DOHH2 (cell line): Measurements from ENCODE around the gene NAA60.

ENCODE experiments used
- H3F3A ChIP-seq: fragments of 200-600 bp; sonication (generic), shearing (Covaris generic); 2 replicates; pipeline ENCODE4 v1.6.0; 2016; ENCODE audit warnings: antibody characterized with exemption, mild to moderate bottlenecking; ENCODE audit not compliant: control insufficient read depth, insufficient read depth
- H3K27ac ChIP-seq: fragments of 200-600 bp; sonication (generic); 2 replicates; pipeline ENCODE4 v1.5.1; 2014; ENCODE audit warnings: low read depth, mild to moderate bottlenecking, low read length, moderate library complexity
- H3K27me3 ChIP-seq: fragments of 200-600 bp; sonication (generic); 2 replicates; pipeline ENCODE4 v1.6.1; 2014; ENCODE audit warnings: mild to moderate bottlenecking, low read length, mixed read lengths; ENCODE audit not compliant: control insufficient read depth
- H3K36me3 ChIP-seq: fragments of 200-600 bp; sonication (generic); 2 replicates; pipeline ENCODE4 v1.6.1; 2014; ENCODE audit warnings: mild to moderate bottlenecking, low read length, moderate library complexity, mixed read lengths; ENCODE audit not compliant: control insufficient read depth
- H3K4me1 ChIP-seq: fragments of 200-600 bp; sonication (generic); 2 replicates; pipeline ENCODE4 v1.6.1; 2014; ENCODE audit warnings: mild to moderate bottlenecking, low read length, mixed read lengths; ENCODE audit not compliant: control insufficient read depth
- H3K4me2 ChIP-seq: fragments of 200-600 bp; sonication (generic); 2 replicates; pipeline ENCODE4 v1.6.0; 2014; ENCODE audit warnings: mild to moderate bottlenecking, low read length, moderate library complexity
- H3K4me3 ChIP-seq: fragments of 200-600 bp; sonication (generic); 2 replicates; pipeline ENCODE4 v1.5.1; 2014; ENCODE audit warnings: mild to moderate bottlenecking, low read length, mixed read lengths
- H3K79me2 ChIP-seq: fragments of 200-600 bp; sonication (generic); 2 replicates; pipeline ENCODE4 v1.6.1; 2014; ENCODE audit warnings: mild to moderate bottlenecking, low read length, mixed read lengths; ENCODE audit not compliant: control insufficient read depth
- H3K9me2 ChIP-seq: fragments of 200-600 bp; sonication (generic); replicated peaks from 2 replicates; pipeline ENCODE4 v1.6.1; 2014; ENCODE audit warnings: mild to moderate bottlenecking, low read length, mixed read lengths; ENCODE audit not compliant: control insufficient read depth
- H3K9me3 ChIP-seq: fragments of 200-600 bp; sonication (generic); 2 replicates; pipeline ENCODE4 v1.6.1; 2014; ENCODE audit warnings: antibody characterized with exemption, low read length, mixed read lengths; ENCODE audit not compliant: control insufficient read depth, insufficient read depth
- H4K20me1 ChIP-seq: fragments of 200-600 bp; sonication (generic); 2 replicates; pipeline ENCODE4 v1.6.0; 2014; ENCODE audit warnings: low read depth, mild to moderate bottlenecking, antibody characterized with exemption, low read length, moderate library complexity; ENCODE audit not compliant: control insufficient read depth, insufficient read depth
- EZH2phosphoT487 ChIP-seq: fragments of 200-600 bp; sonication (generic); IDR thresholded peaks from 2 replicates; pipeline ENCODE4 v1.6.1; 2017; ENCODE audit warnings: borderline replicate concordance, mild to moderate bottlenecking, antibody characterized with exemption, low read length, moderate library complexity, mixed read lengths
- TF ChIP-seq, protein P1 (sequence below): fragments of 200-600 bp; sonication (generic); IDR thresholded peaks from one replicate; pipeline ENCODE4 v1.5.1; 2014; ENCODE audit warnings: antibody characterized with exemption, mild to moderate bottlenecking, low read depth, low read length; ENCODE audit not compliant: poor library complexity, severe bottlenecking

The NAA60 gene

DNA sequence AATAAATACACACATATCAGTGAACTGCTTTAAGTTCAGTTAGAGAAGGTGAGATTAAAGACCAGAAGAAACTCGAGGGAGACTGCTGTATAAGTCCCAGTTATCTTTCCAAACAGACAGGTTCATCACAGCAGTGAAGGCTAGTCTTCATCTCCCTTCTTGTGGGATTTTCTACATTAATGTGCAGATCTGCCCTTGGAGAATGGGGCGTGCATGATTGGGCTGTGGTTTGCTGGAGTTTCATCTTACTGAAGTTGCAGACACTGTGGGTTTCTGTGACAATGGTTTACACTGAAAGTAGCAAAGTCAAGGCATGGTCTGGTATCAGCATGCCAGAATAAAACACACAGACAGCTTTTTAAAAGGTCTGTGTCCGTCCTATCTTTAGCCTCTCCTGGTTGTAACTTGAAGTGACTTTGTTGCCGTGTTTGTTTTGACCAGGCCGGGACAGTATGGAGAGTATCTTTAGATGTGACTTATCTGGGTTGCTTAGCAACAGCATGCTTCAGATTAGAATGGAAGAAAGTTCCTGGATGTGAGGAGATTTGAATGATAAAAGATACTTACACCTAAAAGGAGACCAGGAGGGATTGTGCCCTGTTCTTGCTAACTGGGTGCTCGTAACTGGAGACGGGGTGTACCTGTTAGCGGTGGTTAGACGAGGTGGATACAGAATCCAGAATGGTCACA, 16.1 kb downstream of the NAA60 start:
- TF ChIP-seq EZH2phosphoT487, result no peak
- TF ChIP-seq, protein P1, sequence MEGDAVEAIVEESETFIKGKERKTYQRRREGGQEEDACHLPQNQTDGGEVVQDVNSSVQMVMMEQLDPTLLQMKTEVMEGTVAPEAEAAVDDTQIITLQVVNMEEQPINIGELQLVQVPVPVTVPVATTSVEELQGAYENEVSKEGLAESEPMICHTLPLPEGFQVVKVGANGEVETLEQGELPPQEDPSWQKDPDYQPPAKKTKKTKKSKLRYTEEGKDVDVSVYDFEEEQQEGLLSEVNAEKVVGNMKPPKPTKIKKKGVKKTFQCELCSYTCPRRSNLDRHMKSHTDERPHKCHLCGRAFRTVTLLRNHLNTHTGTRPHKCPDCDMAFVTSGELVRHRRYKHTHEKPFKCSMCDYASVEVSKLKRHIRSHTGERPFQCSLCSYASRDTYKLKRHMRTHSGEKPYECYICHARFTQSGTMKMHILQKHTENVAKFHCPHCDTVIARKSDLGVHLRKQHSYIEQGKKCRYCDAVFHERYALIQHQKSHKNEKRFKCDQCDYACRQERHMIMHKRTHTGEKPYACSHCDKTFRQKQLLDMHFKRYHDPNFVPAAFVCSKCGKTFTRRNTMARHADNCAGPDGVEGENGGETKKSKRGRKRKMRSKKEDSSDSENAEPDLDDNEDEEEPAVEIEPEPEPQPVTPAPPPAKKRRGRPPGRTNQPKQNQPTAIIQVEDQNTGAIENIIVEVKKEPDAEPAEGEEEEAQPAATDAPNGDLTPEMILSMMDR, result no peak
- Histone ChIP-seq H3K9me3 (no peaks in the 10 kb centered on the region), H3K36me3 (no peaks in the 10 kb centered on the region; the same call in none of the 2 replicates), H3K9me2 (no peaks in the 10 kb centered on the region), H3K27ac (no peak overlapping the region), H3K4me3 (peak overlapping the region; percentile 93), H4K20me1 (no peaks in the 10 kb centered on the region), H3K79me2 (peaks cover 68% of the 10 kb centered on the region), H3F3A (peaks cover 5% of the 10 kb centered on the region), H3K4me1 (peaks cover 23% of the 10 kb centered on the region), H3K27me3 (no peaks in the 10 kb centered on the region), H3K4me2 (peak overlapping the region; percentile 92)

DNA sequence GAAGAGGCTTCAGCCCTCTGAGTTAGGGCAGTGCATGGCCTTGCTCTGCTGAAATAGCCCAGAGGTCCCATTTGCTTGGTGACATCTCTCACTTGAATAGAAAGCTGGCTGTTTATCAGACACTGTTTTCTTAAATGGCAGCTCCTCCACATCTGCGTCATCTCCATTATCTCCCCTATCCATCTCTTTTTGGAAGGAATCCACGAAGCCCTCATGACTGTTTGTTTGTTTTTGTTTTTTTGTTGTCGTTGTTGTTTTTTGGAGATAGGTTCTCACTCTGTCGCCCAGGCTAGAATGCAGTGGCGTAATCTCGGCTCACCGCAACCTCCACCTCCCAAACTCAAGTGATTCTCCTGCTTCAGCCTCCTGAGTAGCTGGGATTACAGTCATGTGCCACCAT, 16.6 kb downstream of the NAA60 start:
- H3K36me3 ChIP-seq, result no peaks in the 10 kb centered on the region; the same call in none of the 2 replicates
- peaks cover 72% of the 10 kb centered on the region for H3K79me2 ChIP-seq
- H3K9me2 ChIP-seq, result no peaks in the 10 kb centered on the region
- peak overlapping the region; percentile 92; the same call in 1 of the 2 replicates for H3K4me2 ChIP-seq
- H3K9me3 ChIP-seq, result no peaks in the 10 kb centered on the region
- no peak overlapping the region for H3K4me3 ChIP-seq
- H3K4me1 ChIP-seq, result peaks cover 23% of the 10 kb centered on the region
- no peak overlapping the region for H3K27ac ChIP-seq
- no peaks in the 10 kb centered on the region for H3K27me3 ChIP-seq
- no peaks in the 10 kb centered on the region for H4K20me1 ChIP-seq
- peaks cover 5% of the 10 kb centered on the region for H3F3A ChIP-seq
- TF ChIP-seq EZH2phosphoT487, result no peak

GRCh38 chr16:3460585-3460984, 17.1 kb downstream of the NAA60 start:
- Histone ChIP-seq H3K9me3 (no peaks in the 10 kb centered on the region), H3K9me2 (no peaks in the 10 kb centered on the region), H3K27me3 (no peaks in the 10 kb centered on the region), H3K4me2 (no peak overlapping the region), H4K20me1 (no peaks in the 10 kb centered on the region), H3K27ac (no peak overlapping the region), H3K4me1 (peaks cover 23% of the 10 kb centered on the region), H3F3A (peaks cover 5% of the 10 kb centered on the region), H3K4me3 (no peak overlapping the region), H3K79me2 (peaks cover 77% of the 10 kb centered on the region), H3K36me3 (no peaks in the 10 kb centered on the region; the same call in none of the 2 replicates)
- TF ChIP-seq EZH2phosphoT487, result no peak
- TF ChIP-seq, protein P1, result no peak

DNA sequence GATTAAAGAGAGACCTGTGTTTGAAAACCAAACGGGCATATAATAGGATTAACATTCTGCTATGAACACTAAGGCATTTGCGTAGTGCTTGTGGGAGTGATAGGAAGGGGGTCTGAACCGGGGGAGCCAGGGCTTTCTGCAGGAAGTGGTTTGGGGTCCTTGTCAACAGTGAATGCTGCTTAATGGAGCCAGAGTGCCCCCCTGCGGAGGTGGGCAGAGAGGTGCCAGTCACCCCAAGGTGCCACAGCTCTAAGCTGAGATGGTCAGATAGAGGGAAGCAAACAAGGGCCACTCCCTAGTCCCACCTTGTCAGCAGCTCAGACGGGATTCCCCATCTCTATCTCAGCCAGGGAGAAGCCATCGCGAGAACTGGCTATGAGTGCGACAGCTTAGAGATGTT, 17.7 kb downstream of the NAA60 start:
- Histone ChIP-seq H3F3A (peaks cover 5% of the 10 kb centered on the region), H3K4me1 (peaks cover 23% of the 10 kb centered on the region), H3K9me2 (no peaks in the 10 kb centered on the region), H3K9me3 (no peaks in the 10 kb centered on the region), H4K20me1 (no peaks in the 10 kb centered on the region), H3K27ac (no peak overlapping the region), H3K36me3 (peaks cover 5% of the 10 kb centered on the region), H3K4me2 (no peak overlapping the region), H3K27me3 (no peaks in the 10 kb centered on the region), H3K4me3 (no peak overlapping the region), H3K79me2 (peaks cover 82% of the 10 kb centered on the region)
- no peak for TF ChIP-seq EZH2phosphoT487
- TF ChIP-seq, protein P1, result no peak
